GM23248 (cell line): ENCODE results near the gene PLIN1.

Experiments
- EZH2 ChIP-seq: fragments of 200-600 bp; sonication (generic); IDR thresholded peaks from 2 replicates; pipeline ENCODE4 v1.6.1; 2018; ENCODE audit warnings: antibody characterized with exemption, mild to moderate bottlenecking; ENCODE audit not compliant: insufficient read depth, poor library complexity, severe bottlenecking
- EZH2phosphoT487 ChIP-seq: fragments of 200-600 bp; sonication (generic); IDR thresholded peaks from 2 replicates; pipeline ENCODE4 v1.6.1; 2018; ENCODE audit warnings: antibody characterized with exemption, moderate library complexity, mild to moderate bottlenecking, low read depth; ENCODE audit not compliant: insufficient read depth

DNA sequence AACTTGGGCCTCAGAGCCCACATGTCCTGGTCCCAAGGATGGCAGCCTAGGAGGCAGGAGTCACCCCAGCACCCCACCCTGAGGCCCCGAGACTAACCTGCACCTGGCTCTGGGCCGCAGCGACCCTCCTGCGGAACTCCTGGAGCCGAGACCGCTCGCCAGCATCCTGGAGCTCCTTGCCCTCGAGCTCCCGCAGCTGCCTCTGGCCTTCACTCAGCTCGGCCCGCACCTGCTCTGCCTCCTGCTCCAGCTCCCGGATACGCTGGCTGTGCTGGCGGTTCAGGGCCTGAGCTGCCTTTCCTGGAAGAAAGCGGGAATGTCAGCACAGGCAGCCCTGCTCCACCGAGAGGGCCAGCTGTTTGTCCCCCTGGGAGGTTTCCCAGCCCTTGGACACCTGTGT, 37.1 kb downstream of the PLIN1 start:
- TF ChIP-seq EZH2 (no peak), EZH2phosphoT487 (no peak)
